Gastroesophageal sphincter (tissue), 3 donors: Measurements from ENCODE around the gene TMEM101.

Experiments
- CTCF ChIP-seq, 4 experiments: fragments of 200-600 bp in 2 of 4; fragments of 450-650 bp in 2 of 4; sonication (generic) in 1 of 4; IDR thresholded peaks; one replicate each; pipeline ENCODE4 v1.5.1; 2017 to 2019; ENCODE audit warnings: antibody characterized with exemption in 4 of 4, mild to moderate bottlenecking in 2 of 4, moderate library complexity in 2 of 4
- POLR2A ChIP-seq, 2 donors: fragments of 450-650 bp; IDR thresholded peaks; one replicate each; pipeline ENCODE4 v1.6.1; 2017; ENCODE audit warnings: antibody characterized with exemption in 2 of 2, mild to moderate bottlenecking in 2 of 2, moderate library complexity in 1 of 2

GRCh38 chr17:44012391-44012790, 2.4 kb downstream of the TMEM101 start:
- TF ChIP-seq POLR2A (IDR thresholded peaks at IDR 0.05) (no peak), CTCF (IDR thresholded peaks at IDR 0.05) (no peak)
